Tibial artery (tissue), 4 donors: ENCODE measurements around the gene KRTAP5-4.

Source experiments
- DNase-seq, 2 donors: peaks; one replicate each; pipeline ENCODE4 v3.0.0-alpha.2; 2019
- H3K27ac ChIP-seq, 2 donors: fragments of 200-600 bp; sonication (generic) in 1 of 2; 1 replicate in 1 of 2; 2 replicates in 1 of 2; pipeline ENCODE4 v1.5.1; 2018 to 2019; ENCODE audit warnings: mild to moderate bottlenecking in 1 of 2
- H3K27me3 ChIP-seq, 2 donors: fragments of 200-600 bp; sonication (generic) in 1 of 2; one replicate each; pipeline versions ENCODE4 v1.5.1 to v1.6.0; 2016 to 2019
- H3K36me3 ChIP-seq, 3 donors: fragments of 200-600 bp; sonication (generic) in 2 of 3; one replicate each; pipeline ENCODE4 v1.5.1; 2016 to 2019; ENCODE audit warnings: mild to moderate bottlenecking in 2 of 3
- H3K4me1 ChIP-seq, 4 donors: fragments of 200-600 bp; sonication (generic) in 2 of 4; 1 replicate in 3 of 4; 2 replicates in 1 of 4; pipeline ENCODE4 v1.5.1; 2016 to 2019
- H3K4me3 ChIP-seq, 2 donors: fragments of 200-600 bp; sonication (generic) in 1 of 2; 1 replicate in 1 of 2; 2 replicates in 1 of 2; pipeline ENCODE4 v1.5.1; 2018 to 2019; ENCODE audit warnings: mild to moderate bottlenecking in 2 of 2
- H3K9me3 ChIP-seq, 3 donors: fragments of 200-600 bp; sonication (generic) in 1 of 3; one replicate each; pipeline ENCODE4 v1.5.1; 2016 to 2019
- CTCF ChIP-seq, 2 experiments: fragments of 200-600 bp in 1 of 2; fragments of 450-650 bp in 1 of 2; IDR thresholded peaks; one replicate each; pipeline ENCODE4 v1.5.1; 2017 to 2019; ENCODE audit warnings: antibody characterized with exemption in 2 of 2, mild to moderate bottlenecking in 1 of 2, moderate library complexity in 1 of 2
- intact Hi-C: fragments of 100-400 bp; cut with DNase I; formaldehyde crosslinking; loops from one replicate; pipeline ENCODE4 v1.15.0; 2023; ENCODE audit warnings: low total_unique reads

Gene KRTAP5-4

GRCh38 chr11:1573077-1573902 lies 48.6 kb downstream of the KRTAP5-4 start:
- DNase-seq: peak in 1 of 2 donors; percentile 21
- TF ChIP-seq CTCF (IDR thresholded peaks at IDR 0.05): no peak
- Histone ChIP-seq H3K4me1 (peaks cover 0 to 55% (median 50%) of the 10 kb centered on the region in 4 donors), H3K36me3 (no peaks in the 10 kb centered on the region), H3K27me3 (no peaks in the 10 kb centered on the region), H3K27ac (peak overlapping the region; percentile 78 to 82), H3K4me3 (peak overlapping the region; percentile 65 to 85), H3K9me3 (peaks cover 0 to 3% (median 2%) of the 10 kb centered on the region in 3 donors)
- intact Hi-C loops: loop anchor here (1.0 to 10.0 kb wide), 2 partner anchors 26 to 118 kb away; no protein-coding TSS in a partner anchor

DNA sequence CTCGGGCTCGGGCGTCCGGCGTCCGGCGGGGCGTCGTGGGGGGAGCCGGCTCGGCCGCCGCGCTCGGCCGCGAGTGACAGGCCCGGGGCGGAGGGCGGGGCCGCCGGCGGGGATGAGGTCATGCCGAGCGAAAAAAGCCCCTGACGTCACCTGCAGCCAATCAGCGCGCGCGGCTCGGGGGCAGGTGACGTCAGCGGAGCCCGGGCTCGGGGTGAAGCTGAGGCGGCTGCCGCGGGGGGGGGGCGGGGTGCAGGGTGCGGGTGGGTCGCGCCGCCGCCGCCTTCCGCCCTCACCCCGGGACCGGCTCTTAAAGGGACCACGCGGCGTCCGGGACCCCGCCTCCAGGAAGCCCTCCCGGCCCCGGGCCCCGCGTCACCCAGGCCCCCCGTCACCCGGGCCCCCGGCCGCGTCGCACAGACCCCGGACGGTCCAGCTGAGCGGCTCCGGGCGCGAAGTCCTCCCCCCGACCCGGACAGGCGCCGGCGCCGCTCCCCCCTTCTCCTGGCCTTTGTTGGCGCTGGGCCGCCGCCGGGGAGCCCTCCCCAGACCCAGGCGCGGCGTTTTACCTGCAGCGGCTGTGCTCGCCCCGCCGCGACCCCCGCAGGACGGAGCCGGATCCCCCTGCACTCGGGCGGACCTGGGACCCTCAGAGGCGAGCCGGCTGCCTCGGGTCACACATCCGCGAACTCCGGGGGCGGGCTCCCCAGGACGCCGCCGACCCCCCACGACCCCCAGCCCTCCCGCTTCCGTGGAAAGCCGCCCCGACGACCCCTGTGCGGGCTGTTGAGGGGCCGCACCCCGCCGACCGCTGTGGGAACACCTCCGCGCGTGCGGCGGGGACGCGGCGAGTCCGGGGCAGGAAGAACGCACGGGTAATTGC lies 49.5 kb downstream of the KRTAP5-4 start, which contains the start of gene DUSP8:
DUSP8 (minus strand) TSS at position 75 of the 880 bp plus-strand sequence. CDS start 6,445 bp downstream, outside the sequence.
- intact Hi-C loops: loop anchor here (1.0 to 10.0 kb wide), 2 partner anchors 25 to 118 kb away; no protein-coding TSS in a partner anchor
- Histone ChIP-seq H3K9me3 (no peaks in the 10 kb centered on the region), H3K36me3 (no peaks in the 10 kb centered on the region), H3K27ac (peak within 1 kb of the TSS; percentile 85 to 89), H3K4me3 (peak within 1 kb of the TSS; percentile 65 to 85), H3K4me1 (peaks cover 0 to 64% (median 58%) of the 10 kb centered on the region in 4 donors), H3K27me3 (no peaks in the 10 kb centered on the region)
- peak; percentile 88 to 96 for DNase-seq
- TF ChIP-seq CTCF (IDR thresholded peaks at IDR 0.05): no peak

- no peak for DNase-seq
- Histone ChIP-seq H3K4me3 (peak overlapping the region; percentile 65 to 85), H3K36me3 (no peaks in the 10 kb centered on the region), H3K9me3 (no peaks in the 10 kb centered on the region), H3K27ac (peak overlapping the region; percentile 85 to 89), H3K4me1 (peaks cover 0 to 67% (median 60%) of the 10 kb centered on the region in 4 donors), H3K27me3 (no peaks in the 10 kb centered on the region)
- no peak for TF ChIP-seq CTCF (IDR thresholded peaks at IDR 0.05)
- intact Hi-C loops: loop anchor here (10.0 kb wide), 1 partner anchor 117 kb away; no protein-coding TSS in a partner anchor
Observed at GRCh38 chr11:1571760-1572196, 50.2 kb downstream of the KRTAP5-4 start.
